Spleen (tissue), 11 donors: ENCODE measurements around the gene TNFRSF21. TPM values are rescaled to one million over a fixed set of nuclear protein-coding genes. Genes with fewer than 3 reads are reported as not detected.

ENCODE experiments used
- DNase-seq: peaks from one replicate; pipeline ENCODE4 v3.0.0-alpha.2; 2020
- H3K27ac ChIP-seq, 8 donors: fragments of 200-600 bp; sonication (generic) in 7 of 8; 1 replicate in 4 of 8; 2 replicates in 4 of 8; pipeline versions ENCODE4 v1.5.0 to v1.8.0; 2016 to 2021; ENCODE audit warnings: inconsistent platforms in 4 of 8, mild to moderate bottlenecking in 4 of 8, moderate library complexity in 1 of 8
- H3K27me3 ChIP-seq, 7 donors: fragments of 200-600 bp; sonication (generic) in 6 of 7; replicated peaks in 1 of 7; 1 replicate in 4 of 7; 2 replicates in 3 of 7; pipeline versions ENCODE4 v1.5.0 to v1.8.0; 2016 to 2021; ENCODE audit warnings: inconsistent platforms in 3 of 7, mild to moderate bottlenecking in 1 of 7
- H3K36me3 ChIP-seq, 6 donors: fragments of 200-600 bp; sonication (generic) in 5 of 6; 1 replicate in 4 of 6; 2 replicates in 2 of 6; pipeline versions ENCODE4 v1.5.0 to v1.8.0; 2016 to 2021; ENCODE audit warnings: inconsistent platforms in 2 of 6
- H3K4me1 ChIP-seq, 6 donors: fragments of 200-600 bp; sonication (generic) in 5 of 6; 1 replicate in 3 of 6; 2 replicates in 3 of 6; pipeline versions ENCODE4 v1.5.0 to v1.8.0; 2016 to 2021; ENCODE audit warnings: inconsistent platforms in 3 of 6
- H3K4me3 ChIP-seq, 8 donors: fragments of 200-600 bp; sonication (generic) in 7 of 8; 1 replicate in 4 of 8; 2 replicates in 4 of 8; pipeline versions ENCODE4 v1.5.0 to v1.8.0; 2016 to 2021; ENCODE audit warnings: inconsistent platforms in 4 of 8, mild to moderate bottlenecking in 4 of 8, moderate library complexity in 2 of 8
- H3K9me3 ChIP-seq, 8 donors: fragments of 200-600 bp; sonication (generic) in 7 of 8; 1 replicate in 4 of 8; 2 replicates in 4 of 8; pipeline versions ENCODE4 v1.5.0 to v1.8.0; 2016 to 2021; ENCODE audit warnings: inconsistent platforms in 4 of 8
- CTCF ChIP-seq, 11 experiments: fragments of 200-600 bp in 7 of 11; fragments of 450-650 bp in 4 of 11; sonication (generic) in 4 of 11; IDR thresholded peaks in 8 of 11; conservative IDR thresholded peaks in 3 of 11; 1 replicate in 7 of 11; 2 replicates in 4 of 11; pipeline versions ENCODE4 v1.4.0 to v1.8.0; 2016 to 2021; ENCODE audit warnings: antibody characterized with exemption in 11 of 11, inconsistent platforms in 4 of 11, mild to moderate bottlenecking in 1 of 11
- POLR2A ChIP-seq, 3 donors: fragments of 450-650 bp; IDR thresholded peaks; one replicate each; pipeline ENCODE4 v1.5.1; 2017; ENCODE audit warnings: antibody characterized with exemption in 3 of 3, mild to moderate bottlenecking in 1 of 3
- POLR2AphosphoS5 ChIP-seq, 3 donors: sonication (generic); formaldehyde crosslinking; IDR thresholded peaks; one replicate each; pipeline ENCODE4 v1.5.1; 2017; ENCODE audit warnings: antibody characterized with exemption in 3 of 3
- WGBS, 5 donors: extraction: QIAGEN DNeasy Blood & Tissue Kit in 3 of 5; methylation state at CpG; one replicate each; pipeline versions ENCODE4 v1.1.5 to v1.1.7; 2013 to 2018; 5-methylcytosine and 5-hydroxymethylcytosine counted together
- intact Hi-C: fragments of 100-400 bp; cut with DNase I; formaldehyde crosslinking; loops from one replicate; pipeline ENCODE4 v1.15.0; 2023; ENCODE audit warnings: low total_unique reads
- polyA plus RNA-seq, 3 donors: library from polyadenylated mRNA; stranded (reverse); fragments of 200-250 nt; gene quantifications; one replicate each; pipeline ENCODE4 v1.2.1, GENCODE V29; 2013
- total RNA-seq, 7 donors: library from RNA; depleted of rRNA in 3 of 7; stranded (reverse); fragments of >200 nt in 3 of 7; fragmentation: NEBNext Ultra II Directional in 4 of 7; extraction: Animal tissue kit (Norgen Biotek cat#: 25700) in 4 of 7; gene quantifications; one replicate each; pipeline versions ENCODE4 v1.1.0 to v1.2.1, GENCODE V29; 2016 to 2021
- donor health status: healthy with polysubstance abuse.
- donor health status: DM: no; HTN: no; CAD: no; lungs with moderate emphysema.
- donor health status: DM: no; HTN: no; CAD: no.
- donor health status: Bipolar disorder and iron deficiency.
- donor health status: healthy.
- donor health status: DM: no; HTN: no; CAD: no.
- donor health status: DM: yes; HTN: yes; CAD: no.

The TNFRSF21 gene
- total and polyA plus RNA-seq, 10 donors = 3.3 to 40.4 (median 23.0) TPM

GRCh38 chr6:47207261-47207660 is 102.4 kb downstream of the TNFRSF21 start:
- 72 to 89% (median 75%) methylated on average over 2 of the region's 2 CpGs for WGBS, 5 donors
- no peak for DNase-seq
- no peak for TF ChIP-seq CTCF (IDR thresholded peaks at IDR 0.05 in 8 of 11, conservative IDR thresholded peaks at IDR 0.05 in 3 of 11)
- no peak for TF ChIP-seq POLR2AphosphoS5 (IDR thresholded peaks at IDR 0.05)
- no peak for TF ChIP-seq POLR2A (IDR thresholded peaks at IDR 0.05)
- Histone ChIP-seq H3K9me3 (no peaks in the 10 kb centered on the region), H3K4me3 (no peak overlapping the region), H3K36me3 (no peaks in the 10 kb centered on the region), H3K27me3 (no peaks in the 10 kb centered on the region), H3K4me1 (no peaks in the 10 kb centered on the region), H3K27ac (no peak overlapping the region)
- intact Hi-C loops = no loop called here

- intact Hi-C loops = no loop called here
- H3K4me1 ChIP-seq = no peaks in the 10 kb centered on the region
- H3K9me3 ChIP-seq = no peaks in the 10 kb centered on the region
- H3K27ac ChIP-seq = no peak overlapping the region
- no peaks in the 10 kb centered on the region for H3K36me3 ChIP-seq
- H3K27me3 ChIP-seq = no peaks in the 10 kb centered on the region
- H3K4me3 ChIP-seq = no peak overlapping the region
- no peak for DNase-seq
- TF ChIP-seq POLR2AphosphoS5 (IDR thresholded peaks at IDR 0.05) = no peak
- no peak for TF ChIP-seq CTCF (IDR thresholded peaks at IDR 0.05 in 8 of 11, conservative IDR thresholded peaks at IDR 0.05 in 3 of 11)
- TF ChIP-seq POLR2A (IDR thresholded peaks at IDR 0.05) = no peak
Observed at GRCh38 chr6:47206626-47207025, 103.1 kb downstream of the TNFRSF21 start.

- H3K9me3 ChIP-seq = no peaks in the 10 kb centered on the region
- H3K27ac ChIP-seq = no peak overlapping the region
- H3K27me3 ChIP-seq = no peaks in the 10 kb centered on the region
- peak; percentile 56 for DNase-seq
- 40 to 87% (median 65%) methylated on average over 2 of the region's 2 CpGs for WGBS, 5 donors
- no peaks in the 10 kb centered on the region for H3K36me3 ChIP-seq
- intact Hi-C loops = no loop called here
- H3K4me3 ChIP-seq = no peak overlapping the region
- no peaks in the 10 kb centered on the region for H3K4me1 ChIP-seq
- TF ChIP-seq CTCF (IDR thresholded peaks at IDR 0.05 in 8 of 11, conservative IDR thresholded peaks at IDR 0.05 in 3 of 11) (no peak), POLR2AphosphoS5 (IDR thresholded peaks at IDR 0.05) (no peak), POLR2A (IDR thresholded peaks at IDR 0.05) (no peak)
Observed at GRCh38 chr6:47203938-47204611, 105.6 kb downstream of the TNFRSF21 start.

- no peaks in the 10 kb centered on the region for H3K4me1 ChIP-seq
- H3K4me3 ChIP-seq = no peak overlapping the region
- intact Hi-C loops = no loop called here
- WGBS, 5 donors = 37 to 47% (median 41%) methylated on average over 4 of the region's 4 CpGs
- no peak for TF ChIP-seq POLR2A (IDR thresholded peaks at IDR 0.05)
- TF ChIP-seq POLR2AphosphoS5 (IDR thresholded peaks at IDR 0.05) = peak in 1 of 3 donors; percentile 37
- DNase-seq = no peak
- no peaks in the 10 kb centered on the region for H3K9me3 ChIP-seq
- no peaks in the 10 kb centered on the region for H3K36me3 ChIP-seq
- H3K27ac ChIP-seq = no peak overlapping the region
- H3K27me3 ChIP-seq = no peaks in the 10 kb centered on the region
Observed at GRCh38 chr6:47203266-47203937, 106.3 kb downstream of the TNFRSF21 start.
